Pancreas (tissue), 10 donors: ENCODE data around the gene VPS35L. TPM values are rescaled to one million over a fixed set of nuclear protein-coding genes. Genes with fewer than 3 reads are reported as not detected.

Experiments used
- ATAC-seq, 4 donors: fragments of 200-7000 bp; cut with Tn5 transposase; one replicate each; pipeline versions ENCODE4 v1.8.0 to v1.9.1; 2020; ENCODE audit warnings: mild to moderate bottlenecking in 4 of 4, moderate library complexity in 4 of 4
- DNase-seq, 6 donors: peaks; one replicate each; pipeline ENCODE4 v3.0.0-alpha.2; 2020
- FAIRE-seq: peaks from 2 replicates; lab custom pipeline; 2012; peaks lifted over from hg19 to GRCh38; lab: Jason Lieb, UNC
- H3K27ac ChIP-seq, 4 donors: fragments of 200-600 bp; sonication (generic); 1 replicate in 3 of 4; 2 replicates in 1 of 4; pipeline versions ENCODE4 v1.5.0 to v1.8.0; 2020
- H3K27me3 ChIP-seq, 4 donors: fragments of 200-600 bp; one replicate each; pipeline ENCODE4 v1.8.0; 2021
- H3K36me3 ChIP-seq, 3 donors: fragments of 200-600 bp; sonication (generic) in 1 of 3; one replicate each; pipeline versions ENCODE4 v1.5.0 to v1.8.0; 2020 to 2021
- H3K4me1 ChIP-seq, 3 donors: fragments of 200-600 bp; one replicate each; pipeline ENCODE4 v1.8.0; 2021
- H3K4me3 ChIP-seq, 4 donors: fragments of 200-600 bp; sonication (generic) in 2 of 4; one replicate each; pipeline versions ENCODE4 v1.5.0 to v1.8.0; 2020 to 2021
- H3K9me3 ChIP-seq, 4 donors: fragments of 200-600 bp; one replicate each; pipeline ENCODE4 v1.8.0; 2021
- CTCF ChIP-seq, 4 donors: fragments of 200-600 bp; sonication (generic) in 3 of 4; IDR thresholded peaks; one replicate each; pipeline versions ENCODE4 v1.5.0 to v1.8.0; 2021; ENCODE audit warnings: antibody characterized with exemption in 4 of 4
- WGBS, 2 donors: extraction: QIAGEN DNeasy Blood & Tissue Kit; methylation state at CpG; one replicate each; pipeline ENCODE4 v1.1.7; 2013; 5-methylcytosine and 5-hydroxymethylcytosine counted together
- intact Hi-C, 3 donors: fragments of 100-400 bp; cut with DNase I; formaldehyde crosslinking; loops; one replicate each; pipeline versions ENCODE4 v1.11.1 to v1.14.2; 2022
- polyA plus RNA-seq, 2 donors: library from polyadenylated mRNA; stranded (reverse); fragments of 200-250 nt; gene quantifications; one replicate each; pipeline ENCODE4 v1.2.3, GENCODE V29; 2013
- total RNA-seq, 6 donors: library from RNA; stranded (reverse); fragmentation: NEBNext Ultra II Directional in 4 of 6; extraction: Animal tissue kit (Norgen Biotek cat#: 25700) in 4 of 6; gene quantifications; one replicate each; pipeline versions ENCODE4 v1.2.1 to v1.2.4, GENCODE V29; 2021 to 2023
- donor health status: healthy with polysubstance abuse.
- donor health status: DM: no; HTN: no; CAD: no; lungs with moderate emphysema.
- donor health status: DM: no; HTN: no; CAD: no.
- donor health status: control.
- donor health status: control.
- donor health status: Bipolar disorder and iron deficiency.
- donor health status: DM: yes; HTN: yes; CAD: no.
- donor health status: DM: no; HTN: no; CAD: no.
- donor health status: DM: no; HTN: no; CAD: no.
- donor health status: DM: yes; HTN: yes; CAD: no.

VPS35L gene
- total and polyA plus RNA-seq, 8 donors, result 15.2 to 35.3 (median 22.3) TPM

GRCh38 chr16:19698480-19699465 lies 143.3 kb downstream of the VPS35L start:
- no peak for TF ChIP-seq CTCF (IDR thresholded peaks at IDR 0.05)
- ATAC-seq, result peak in 3 of 4 donors; percentile 5 to 19 (median 6)
- Histone ChIP-seq H3K9me3 (no peaks in the 10 kb centered on the region), H3K4me3 (no peak overlapping the region), H3K4me1 (peaks cover 18 to 45% (median 21%) of the 10 kb centered on the region in 3 donors), H3K27me3 (no peaks in the 10 kb centered on the region), H3K27ac (peak overlapping the region in 3 of 4 donors; percentile 44 to 84 (median 80)), H3K36me3 (peaks cover 0 to 6% (median 0%) of the 10 kb centered on the region in 3 donors)
- intact Hi-C loops, result no loop called here
- peak in 1 of 6 donors; percentile 3 for DNase-seq
- 81 to 82% methylated on average over 19 of the region's 19 CpGs for WGBS, 2 donors
- no peak for FAIRE-seq

- Histone ChIP-seq H3K4me3 (no peak overlapping the region), H3K9me3 (no peaks in the 10 kb centered on the region), H3K27me3 (no peaks in the 10 kb centered on the region), H3K36me3 (peaks cover 0 to 6% (median 0%) of the 10 kb centered on the region in 3 donors), H3K27ac (peak overlapping the region in 2 of 4 donors; percentile 80 to 84), H3K4me1 (peaks cover 18 to 45% (median 21%) of the 10 kb centered on the region in 3 donors)
- FAIRE-seq, result no peak
- peak in 1 of 6 donors; percentile 7 for DNase-seq
- intact Hi-C loops, result no loop called here
- TF ChIP-seq CTCF (IDR thresholded peaks at IDR 0.05), result no peak
- ATAC-seq, result no peak
- WGBS, 2 donors, result 97% methylated on average over 8 of the region's 8 CpGs
Observed at GRCh38 chr16:19699472-19699871, 144.0 kb downstream of the VPS35L start.

GRCh38 chr16:19700319-19700781 lies 144.8 kb downstream of the VPS35L start:
- no peak for TF ChIP-seq CTCF (IDR thresholded peaks at IDR 0.05)
- Histone ChIP-seq H3K36me3 (peaks cover 0 to 8% (median 6%) of the 10 kb centered on the region in 3 donors), H3K4me1 (peaks cover 18 to 45% (median 21%) of the 10 kb centered on the region in 3 donors), H3K27ac (peak overlapping the region in 2 of 4 donors; percentile 80 to 84), H3K4me3 (no peak overlapping the region), H3K9me3 (no peaks in the 10 kb centered on the region), H3K27me3 (no peaks in the 10 kb centered on the region)
- DNase-seq (peak in 1 of 6 donors; percentile 44), FAIRE-seq (no peak), ATAC-seq (peak in 3 of 4 donors; percentile 39 to 65 (median 44))
- 48 to 50% methylated on average over 6 of the region's 6 CpGs for WGBS, 2 donors
- intact Hi-C loops, result no loop called here

- no peak for TF ChIP-seq CTCF (IDR thresholded peaks at IDR 0.05)
- H3K27ac ChIP-seq, result peak overlapping the region in 2 of 4 donors; percentile 80 to 84
- DNase-seq, result no peak
- peaks cover 18 to 40% (median 20%) of the 10 kb centered on the region in 3 donors for H3K4me1 ChIP-seq
- no peak overlapping the region for H3K4me3 ChIP-seq
- peaks cover 0 to 12% (median 6%) of the 10 kb centered on the region in 3 donors for H3K36me3 ChIP-seq
- no peak for ATAC-seq
- WGBS, 2 donors, result 90 to 93% methylated on average over 3 of the region's 3 CpGs
- H3K9me3 ChIP-seq, result no peaks in the 10 kb centered on the region
- FAIRE-seq, result no peak
- no peaks in the 10 kb centered on the region for H3K27me3 ChIP-seq
- intact Hi-C loops, result no loop called here
Observed at GRCh38 chr16:19701091-19701490, 145.6 kb downstream of the VPS35L start.
